Fibroblast of gingiva (primary cell): Measurements from ENCODE around the gene SP140L.
"Not testable (repeated sequence)": the region's sequence is repeated elsewhere in the genome, so short reads cannot be mapped to it uniquely, and the experiment has no call there.

Source experiments
- DNase-seq: peaks from one replicate; pipeline ENCODE4 v3.0.0-alpha.2; 2011; ENCODE audit warnings: low read depth

SP140L gene

DNA sequence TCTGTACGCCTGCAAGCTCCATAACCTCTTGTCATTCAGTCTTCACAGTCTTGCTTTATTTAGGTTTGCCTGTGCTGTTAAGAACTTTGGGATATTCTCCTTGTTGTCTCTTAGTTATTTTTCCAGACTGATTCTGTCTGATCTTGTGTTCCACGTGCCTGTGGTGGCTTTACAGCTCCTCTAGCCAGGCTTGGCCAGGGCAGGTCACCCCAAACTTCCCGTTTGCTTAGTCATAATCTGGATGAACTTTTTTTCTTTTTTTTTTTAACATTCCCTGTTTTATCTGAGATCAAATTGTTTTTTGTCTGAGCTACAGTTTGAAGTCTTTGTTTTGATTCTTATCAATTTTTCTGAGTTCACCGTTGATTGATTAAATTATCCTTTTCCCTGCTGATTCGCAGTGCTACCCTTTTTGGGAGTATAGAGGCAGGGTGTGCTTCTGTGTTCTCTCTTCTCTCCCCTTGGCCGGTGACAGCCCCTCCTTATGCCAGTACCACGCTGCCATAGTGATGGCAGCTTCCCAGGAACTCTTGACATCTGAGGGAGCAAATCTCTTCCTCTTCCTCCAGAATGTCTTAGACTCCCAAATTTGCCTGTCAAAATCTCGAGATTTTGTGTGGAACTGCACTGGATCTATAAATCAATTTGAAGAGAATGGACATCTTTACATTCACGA is 91.5 kb downstream of the SP140L start:
- DNase-seq, result peak; percentile 51

DNA sequence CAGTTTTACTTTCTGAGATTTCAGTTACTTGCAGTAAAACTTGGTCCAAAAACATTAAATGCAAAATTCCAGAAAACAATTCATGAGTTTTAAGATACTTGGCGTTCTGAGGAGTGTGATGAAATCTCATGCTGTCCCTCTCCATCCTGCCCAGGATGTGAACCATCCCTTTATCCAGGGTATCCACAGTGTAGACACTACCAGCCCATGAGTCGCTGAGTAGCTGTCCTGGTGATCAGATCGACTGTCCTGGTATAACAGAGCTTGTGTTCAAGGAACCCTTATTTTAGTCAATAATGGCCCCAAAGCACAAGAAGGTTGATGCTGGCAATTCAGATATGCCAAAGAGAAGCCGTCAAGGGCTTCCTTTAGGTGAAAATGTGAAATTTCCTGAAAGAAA is 92.2 kb downstream of the SP140L start:
- DNase-seq, result no peak

DNA sequence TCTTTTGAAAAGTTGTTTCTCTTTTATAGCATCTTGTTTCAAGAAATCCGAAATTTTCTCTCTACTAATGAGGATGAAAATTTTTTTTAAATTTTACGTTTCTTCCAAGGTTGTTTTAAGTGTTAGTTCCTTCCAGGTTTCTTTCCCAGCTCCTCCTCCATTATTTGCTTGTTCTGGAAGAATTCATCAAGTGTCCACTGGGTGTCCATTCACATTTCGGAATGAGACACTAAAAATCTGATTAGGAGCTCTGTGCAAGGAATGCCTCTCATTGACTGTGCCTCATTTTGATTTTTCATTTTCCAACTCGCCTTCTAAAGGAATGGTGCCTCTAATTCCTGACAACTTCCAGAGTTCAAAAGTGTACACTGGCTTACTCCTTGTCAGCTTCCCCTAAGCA is 95.2 kb downstream of the SP140L start:
- DNase-seq, result no peak

DNA sequence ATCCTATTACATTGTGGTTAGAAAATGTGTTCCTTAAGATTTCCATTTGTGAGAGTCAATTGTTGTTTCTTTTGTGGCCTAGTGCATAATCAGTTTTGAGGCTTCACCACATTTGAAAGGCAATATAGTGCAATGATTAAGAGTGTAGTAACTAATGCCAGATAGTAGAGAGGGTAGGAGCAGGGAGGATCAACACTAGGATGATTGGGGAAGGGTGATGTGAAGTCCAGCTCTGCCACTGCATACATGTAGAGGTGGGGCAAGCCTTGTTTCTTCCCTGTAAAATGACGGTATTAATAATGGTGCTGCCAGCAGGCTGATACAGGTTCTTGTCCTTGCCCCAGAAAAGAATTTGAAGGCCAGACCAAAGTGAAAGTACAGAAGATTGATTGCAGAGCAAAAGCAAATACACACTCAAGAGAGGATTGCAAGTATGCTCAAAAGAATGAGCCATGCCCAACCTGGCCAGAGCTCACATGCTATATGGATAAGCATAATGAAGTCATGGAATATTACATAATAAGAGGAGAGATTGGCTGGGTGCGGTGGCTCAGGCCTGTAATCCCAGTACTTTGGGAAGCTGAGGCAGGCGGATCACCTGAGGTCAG is 97.0 kb downstream of the SP140L start:
- peak; percentile 54 for DNase-seq

DNA sequence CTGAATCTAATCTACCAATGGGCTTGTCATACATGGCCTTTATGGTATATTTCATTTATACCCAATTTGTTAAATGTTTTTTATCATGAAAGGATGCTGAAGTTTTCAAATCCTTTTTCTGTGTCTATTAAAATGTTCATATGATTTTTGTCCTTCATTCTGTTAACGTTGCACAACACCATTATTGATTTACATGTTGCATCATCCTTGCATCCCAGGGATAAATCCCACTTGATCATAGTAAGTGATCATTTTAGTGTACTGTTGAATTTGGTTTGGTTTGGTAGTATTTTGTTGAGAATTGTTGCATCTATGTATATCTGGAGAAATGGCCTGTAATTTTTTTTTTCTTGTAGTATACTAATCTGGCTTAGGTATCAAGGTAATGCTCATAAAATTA is 98.4 kb downstream of the SP140L start:
- DNase-seq, result no peak

DNA sequence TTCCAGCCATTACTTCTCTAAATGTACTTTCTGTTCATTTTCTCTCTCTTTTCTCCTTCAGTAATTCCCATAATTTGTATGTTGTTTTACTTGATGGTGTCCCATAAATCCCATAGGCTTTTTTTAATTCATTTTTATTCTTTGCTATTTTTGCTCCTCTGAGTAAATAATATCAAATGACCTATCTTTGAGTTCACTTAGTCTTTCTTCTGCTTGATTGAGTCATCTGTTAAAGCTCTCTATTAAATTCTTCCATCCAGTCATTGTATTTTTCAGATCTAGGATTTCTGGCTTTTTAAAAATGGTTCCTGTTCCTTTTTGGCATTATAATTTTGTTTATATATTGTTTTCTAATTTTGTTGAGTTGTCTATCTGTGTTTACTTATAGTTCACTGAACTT is 102.5 kb downstream of the SP140L start:
- no peak for DNase-seq

DNA sequence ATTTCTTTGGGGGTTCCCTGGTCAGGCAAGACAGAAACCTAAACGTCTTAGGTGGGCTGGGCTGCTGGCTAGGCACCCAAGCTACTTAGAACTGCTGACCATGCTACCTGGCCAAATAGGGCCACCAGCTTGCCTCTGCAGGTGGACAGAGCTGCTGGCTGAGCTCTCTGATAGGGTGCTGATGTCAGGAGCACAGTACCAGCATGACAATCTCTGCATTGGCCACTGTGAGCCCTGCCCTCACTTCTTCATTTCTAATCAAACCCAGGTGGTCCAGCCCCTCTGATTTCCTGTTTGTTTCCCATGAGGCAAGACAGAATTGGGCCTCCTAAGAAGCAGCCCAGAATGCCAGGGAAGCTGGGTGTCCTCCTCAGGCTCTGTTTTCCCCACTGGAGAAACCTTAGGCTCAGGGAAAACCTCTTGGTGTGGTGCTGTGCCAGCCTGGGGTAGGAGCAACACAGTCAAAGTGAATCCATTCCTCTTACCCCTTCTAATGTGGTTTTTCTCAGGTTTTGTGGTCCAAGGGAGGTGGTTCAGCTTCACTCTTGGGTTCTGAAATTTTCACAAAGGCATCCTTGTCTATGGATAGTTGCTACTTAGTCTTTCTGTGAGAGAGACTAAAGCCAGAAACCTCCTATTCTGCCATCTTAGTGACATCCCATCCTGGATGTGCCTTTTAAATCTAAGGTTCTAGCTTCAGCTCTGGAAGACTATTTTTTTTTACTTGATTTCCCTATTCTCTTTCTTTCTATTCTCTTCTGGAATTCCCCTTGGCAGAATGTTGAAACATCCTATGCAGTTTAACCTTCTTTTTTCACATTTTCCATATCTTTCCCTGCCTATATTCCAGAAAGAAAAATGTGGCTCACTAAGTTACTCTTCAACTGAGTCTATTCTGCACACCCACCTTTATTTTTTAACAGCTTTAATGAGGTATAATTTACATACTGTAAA is 104.2 kb downstream of the SP140L start:
- no peak for DNase-seq

DNA sequence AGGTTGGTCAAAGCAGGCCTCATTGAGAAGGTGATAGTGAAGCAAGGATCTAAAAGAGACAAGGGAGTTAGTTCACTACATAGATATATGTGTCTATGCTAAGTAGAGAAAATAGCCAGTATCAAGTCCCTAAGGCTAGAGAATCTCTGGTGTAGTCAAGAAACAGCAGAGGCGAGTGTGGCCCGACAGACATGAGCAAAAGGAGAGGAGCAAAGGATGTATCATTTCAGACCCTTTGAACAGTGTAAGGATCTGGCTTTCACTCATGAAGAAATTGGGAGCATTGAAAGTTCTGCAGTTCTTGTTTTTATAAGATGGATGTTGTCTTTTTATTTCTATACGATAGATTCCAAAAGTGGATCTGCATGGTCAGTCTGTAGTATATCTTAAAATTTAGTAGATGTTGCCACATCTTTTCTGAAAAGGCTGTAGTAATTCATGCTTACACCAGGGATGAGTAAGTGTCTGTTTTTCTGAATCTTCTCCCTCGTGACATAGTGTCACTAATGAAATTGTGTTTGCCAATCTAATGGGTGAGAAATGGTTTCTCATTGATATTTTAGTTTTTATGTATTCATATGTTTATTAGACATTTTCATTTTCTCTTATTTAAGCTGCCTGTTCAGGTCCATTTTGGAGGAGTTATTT is 107.8 kb downstream of the SP140L start:
- peak; percentile 24 for DNase-seq

DNA sequence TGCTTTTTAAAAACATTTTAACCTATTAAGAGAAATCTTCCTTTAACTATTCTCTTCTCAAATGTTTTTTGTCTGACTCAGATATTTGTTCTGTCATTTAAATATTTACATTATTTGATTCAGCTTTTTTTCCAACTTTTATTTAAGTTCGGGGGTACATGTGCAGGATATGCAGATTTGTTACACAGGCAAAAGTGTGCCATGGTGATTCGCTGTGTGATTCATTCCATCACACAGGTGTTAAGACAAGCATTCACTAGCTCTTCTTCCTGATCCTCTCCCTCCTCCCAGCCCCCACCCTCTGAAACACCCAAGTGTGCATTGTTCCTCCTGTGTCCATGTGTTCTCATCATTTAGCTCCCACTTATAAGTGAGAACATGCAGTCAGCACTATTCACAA is 108.4 kb downstream of the SP140L start:
- DNase-seq, result no peak

DNA sequence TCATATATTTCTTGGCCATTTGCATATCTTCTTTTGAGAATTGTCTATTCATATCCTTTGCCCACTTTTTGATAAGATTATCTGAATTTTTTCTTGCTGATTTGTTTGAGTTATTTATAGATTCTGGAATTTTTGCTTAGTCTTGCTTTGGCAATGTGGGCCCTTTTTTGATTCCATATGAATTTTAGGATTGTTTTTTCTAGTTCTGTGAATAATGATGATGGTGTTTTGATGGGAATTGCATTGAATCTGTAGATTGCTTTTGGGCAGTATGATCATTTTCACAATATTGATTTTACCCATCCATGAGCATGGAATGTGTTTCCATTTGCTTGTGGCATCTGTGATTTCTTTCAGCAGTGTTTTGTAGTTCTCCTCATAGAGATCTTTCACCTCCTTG is 112.1 kb downstream of the SP140L start:
- not testable (repeated sequence) for DNase-seq

DNA sequence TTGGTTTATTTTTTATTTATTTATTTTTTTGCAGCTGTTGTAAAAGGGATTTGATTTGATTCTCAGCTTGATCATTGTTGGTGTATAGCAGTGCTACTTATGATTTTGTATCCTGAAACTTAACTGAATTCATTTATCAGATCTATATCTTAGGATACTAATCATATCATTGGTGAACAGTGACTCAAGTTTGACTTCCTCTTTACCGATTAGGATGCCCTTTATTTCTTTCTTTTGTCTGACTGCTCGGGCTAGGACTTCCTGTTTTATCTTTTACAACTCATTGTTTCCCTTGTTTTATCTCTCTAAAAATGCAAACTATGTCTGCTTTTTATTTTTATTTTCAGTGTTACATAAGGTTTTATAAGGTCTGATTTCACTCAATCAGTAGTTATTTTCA is 112.6 kb downstream of the SP140L start:
- DNase-seq, result no peak

DNA sequence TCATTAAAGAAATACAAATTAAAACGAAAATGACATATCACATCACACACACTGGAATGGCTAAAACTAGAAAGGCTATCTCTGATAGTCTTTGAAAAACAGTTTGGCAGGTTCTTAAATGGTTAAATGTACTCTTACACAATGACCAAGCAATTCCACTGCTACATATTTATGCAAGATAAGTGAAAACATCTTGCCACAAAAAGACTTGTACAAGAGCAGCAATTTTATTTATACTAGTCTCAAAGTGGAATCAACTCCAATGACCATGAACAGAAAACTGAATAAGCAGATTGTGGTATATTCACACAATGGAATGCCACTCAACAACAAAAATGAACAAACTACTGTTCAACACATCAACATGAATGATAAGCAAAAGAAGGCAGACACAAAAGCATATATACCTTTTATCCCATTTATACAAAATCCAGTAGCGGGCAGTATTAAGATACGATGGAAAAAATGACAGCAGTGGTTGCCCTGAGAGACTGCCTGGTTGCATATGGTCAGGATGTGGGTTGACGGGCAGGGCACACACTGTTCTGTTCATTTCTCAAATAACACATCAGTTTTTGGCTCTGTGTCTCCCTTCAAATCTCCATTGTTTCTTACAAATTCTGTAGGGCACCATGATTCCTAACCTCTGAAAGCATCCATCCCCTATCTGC is 114.4 kb downstream of the SP140L start:
- DNase-seq, result peak; percentile 89

DNA sequence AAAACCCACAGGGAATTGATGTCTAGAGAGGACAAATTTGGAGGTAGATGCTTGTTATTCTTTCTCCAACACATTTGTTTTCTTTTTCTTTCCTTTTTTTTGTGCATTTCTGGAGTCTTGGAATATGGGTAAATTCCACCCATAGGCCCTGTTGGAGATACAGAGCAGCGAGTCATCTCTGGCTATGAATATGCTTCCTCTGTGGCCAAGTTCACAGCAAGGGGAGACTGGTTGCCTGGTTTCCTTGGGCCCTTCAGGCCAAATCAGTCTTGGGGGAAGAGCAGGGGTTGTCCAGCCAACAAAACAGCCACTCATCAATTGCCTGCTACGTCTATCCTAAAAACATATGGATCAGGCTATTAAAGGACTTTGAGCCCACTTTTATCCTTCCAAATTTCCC is 116.5 kb downstream of the SP140L start:
- peak; percentile 14 for DNase-seq

DNA sequence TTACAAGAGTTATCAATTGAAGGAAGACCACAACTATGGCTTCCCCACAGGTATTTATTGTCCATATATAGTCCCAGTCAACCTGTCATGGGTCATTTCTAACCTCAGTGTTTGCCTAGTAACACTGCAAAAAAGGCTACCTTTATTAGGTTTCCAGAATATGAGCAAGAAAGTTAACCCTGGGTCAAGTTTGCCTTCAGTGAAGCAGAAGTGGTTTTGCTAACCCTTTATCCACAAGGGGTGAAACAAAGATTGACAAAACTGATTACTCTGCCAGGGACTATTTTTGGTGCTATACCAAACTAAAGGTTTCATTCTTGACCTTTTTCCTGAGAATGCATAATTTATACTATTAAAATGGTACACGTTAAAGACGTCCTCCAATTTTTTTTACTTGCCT is 117.8 kb downstream of the SP140L start:
- DNase-seq, result no peak

DNA sequence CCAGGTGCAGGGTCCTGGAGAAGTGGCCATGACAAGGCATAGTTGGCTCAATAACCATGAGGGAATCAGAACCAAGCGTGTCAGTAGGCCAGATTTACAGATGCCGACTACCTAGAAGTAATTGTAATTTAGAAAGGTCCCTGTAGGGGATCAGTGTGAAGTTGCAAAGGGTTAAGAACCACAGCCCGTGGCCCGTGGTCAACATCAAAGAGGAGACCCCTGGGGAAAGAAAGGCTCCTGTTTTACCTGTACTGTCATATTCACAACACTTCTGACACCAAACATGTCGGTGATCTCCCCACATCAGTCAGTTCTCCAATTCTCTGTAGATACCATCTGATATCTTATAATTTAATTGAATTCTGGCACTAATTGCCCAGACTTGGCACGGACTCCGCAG is 120.0 kb downstream of the SP140L start:
- no peak for DNase-seq

DNA sequence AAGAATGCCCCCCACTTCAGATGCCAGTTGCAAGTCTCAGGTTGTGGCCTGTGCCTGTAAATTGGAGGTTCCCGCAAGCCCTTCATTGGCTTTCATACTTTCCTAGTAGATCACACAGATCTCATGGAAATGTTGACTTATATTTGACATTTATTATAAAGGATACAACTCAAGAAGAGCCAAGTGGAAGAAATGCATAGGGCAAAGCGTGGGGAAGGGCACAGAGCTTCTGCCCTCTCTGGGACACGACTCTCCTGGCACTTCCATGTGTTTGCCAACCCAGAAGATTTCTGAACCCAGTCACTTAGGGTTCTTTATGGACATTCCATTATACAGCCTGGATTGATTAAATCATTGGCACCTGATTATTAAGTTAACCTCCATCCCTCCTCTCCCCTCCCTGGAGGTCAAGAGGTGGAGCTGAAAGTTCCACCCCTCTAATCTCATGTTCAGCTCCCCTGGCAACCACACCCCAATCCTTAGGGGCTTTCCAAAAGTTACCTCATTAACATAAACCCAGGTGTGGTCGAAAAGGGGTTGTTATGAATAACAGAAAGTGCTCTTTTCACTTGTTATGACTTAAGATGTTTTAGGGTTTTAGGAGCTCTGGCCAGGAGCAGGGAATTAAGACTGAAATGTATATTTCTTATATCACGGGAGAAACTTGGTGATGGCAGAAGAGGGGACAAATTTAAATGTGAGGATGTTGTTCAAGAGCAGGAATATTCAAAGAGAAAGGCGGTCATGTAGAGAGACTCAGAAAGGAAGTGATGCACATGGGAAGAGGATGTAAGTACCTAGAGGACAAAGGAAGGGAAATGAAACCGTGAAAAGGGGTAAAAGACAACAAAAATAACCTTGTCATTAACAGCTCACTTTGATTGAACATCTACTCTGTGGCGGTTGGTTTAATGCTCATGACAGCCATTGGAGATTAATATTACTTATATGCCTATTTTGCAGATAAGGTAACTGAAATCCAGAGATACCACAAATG is 120.8 kb downstream of the SP140L start:
- no peak for DNase-seq

DNA sequence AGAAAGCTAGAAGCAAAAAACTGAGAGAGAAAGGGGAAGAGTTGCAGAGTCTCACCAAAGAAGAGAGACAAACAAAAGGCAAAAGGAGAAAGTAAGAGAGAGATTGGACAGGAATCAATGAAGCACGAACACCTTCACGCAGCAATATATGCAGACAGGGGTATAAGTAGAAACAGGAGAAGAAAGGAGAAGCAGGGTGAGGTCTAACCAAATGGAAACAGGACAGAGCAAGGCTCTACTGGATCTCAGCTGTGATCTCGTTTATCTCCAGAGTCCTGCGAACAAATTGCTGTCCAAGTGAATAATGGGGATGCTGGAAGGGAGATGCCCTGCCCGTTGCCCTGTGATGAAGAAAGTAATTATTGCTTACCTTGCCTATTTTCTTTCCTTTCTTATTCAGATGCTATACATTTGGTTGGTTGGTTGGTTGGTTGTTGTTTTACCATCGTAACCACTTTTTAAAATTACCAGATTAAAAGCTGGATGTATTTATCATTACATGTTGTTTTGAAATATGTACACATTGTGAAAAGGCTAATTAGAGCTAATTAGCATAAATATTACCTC is 123.0 kb downstream of the SP140L start:
- DNase-seq, result no peak

DNA sequence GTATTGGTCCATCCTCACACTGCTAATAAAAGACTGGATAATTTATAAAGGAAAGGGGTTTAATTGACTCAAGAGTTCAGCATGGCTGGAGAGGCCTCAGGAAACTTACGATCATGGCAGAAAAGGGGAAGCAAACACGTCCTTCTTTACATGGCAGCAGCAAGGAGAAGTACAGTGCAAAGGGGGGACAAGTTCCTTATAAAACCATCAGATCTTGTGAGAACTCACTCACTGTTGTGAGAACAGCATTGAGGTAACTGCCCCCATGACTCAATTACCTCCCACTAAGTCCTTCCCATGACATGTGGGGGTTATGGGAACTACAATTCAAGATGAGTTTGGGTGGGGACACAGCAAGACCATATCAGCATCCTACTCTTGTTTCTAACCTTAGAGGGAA is 126.0 kb downstream of the SP140L start:
- DNase-seq, result no peak
